Body of pancreas (tissue), 4 donors: Measurements from ENCODE around the gene HMOX2. TPM values are rescaled to one million over a fixed set of nuclear protein-coding genes. Genes with fewer than 3 reads are reported as not detected.

Source experiments
- ATAC-seq: fragments of 150-250 bp; one replicate; pipeline ENCODE4 v1.9.1; 2016
- DNase-seq, 4 donors: peaks; one replicate each; pipeline ENCODE4 v3.0.0-alpha.2; 2019
- H3K27ac ChIP-seq, 4 donors: fragments of 200-600 bp; sonication (generic); 1 replicate in 3 of 4; 2 replicates in 1 of 4; pipeline versions ENCODE4 v1.5.1 to v1.6.1; 2016 to 2019; ENCODE audit warnings: mild to moderate bottlenecking in 1 of 4, mixed read lengths in 1 of 4, moderate library complexity in 1 of 4
- H3K27me3 ChIP-seq, 2 donors: fragments of 200-600 bp; sonication (generic); one replicate each; pipeline ENCODE4 v1.6.0; 2016; ENCODE audit warnings: mild to moderate bottlenecking in 1 of 2
- H3K36me3 ChIP-seq, 2 donors: fragments of 200-600 bp; sonication (generic); replicated peaks in 1 of 2; 2 replicates each; pipeline ENCODE4 v1.5.1; 2016; ENCODE audit warnings: low read depth in 2 of 2; ENCODE audit not compliant: insufficient read depth in 1 of 2
- H3K4me1 ChIP-seq: fragments of 200-600 bp; sonication (generic); one replicate; pipeline ENCODE4 v1.6.0; 2016
- H3K4me3 ChIP-seq, 2 donors: fragments of 200-600 bp; sonication (generic); 1 replicate in 1 of 2; 2 replicates in 1 of 2; pipeline ENCODE4 v1.5.1; 2016 to 2019
- H3K9me3 ChIP-seq, 3 donors: fragments of 200-600 bp; sonication (generic); 1 replicate in 2 of 3; 2 replicates in 1 of 3; pipeline ENCODE4 v1.5.1; 2016
- POLR2A ChIP-seq, 3 donors: fragments of 450-650 bp; IDR thresholded peaks; one replicate each; pipeline ENCODE4 v1.6.1; 2016; ENCODE audit warnings: antibody characterized with exemption in 3 of 3, mild to moderate bottlenecking in 2 of 3
- WGBS, 2 donors: methylation state at CpG; one replicate each; pipeline ENCODE4 v1.1.5; 2017; 5-methylcytosine and 5-hydroxymethylcytosine counted together
- intact Hi-C: fragments of 100-400 bp; cut with DNase I; formaldehyde crosslinking; loops from one replicate; pipeline ENCODE4 v1.15.1; 2023
- total RNA-seq, 2 donors: library from RNA; depleted of rRNA; stranded (reverse); fragments of >200 nt; gene quantifications; one replicate each; pipeline ENCODE4 v1.1.0, GENCODE V29; 2016
- TF ChIP-seq, protein P1 (sequence below), 7 experiments: fragments of 450-650 bp in 4 of 7; fragments of 200-600 bp in 3 of 7; sonication (generic) in 3 of 7; IDR thresholded peaks; one replicate each; pipeline ENCODE4 v1.5.1; 2016 to 2019; ENCODE audit warnings: antibody characterized with exemption in 7 of 7

HMOX2 gene
- total RNA-seq, 2 donors from 2014 or later, result 18.4 to 115 TPM

- WGBS, 2 donors, result 81 to 96% methylated on average over 4 of the region's 4 CpGs
- no peak for ATAC-seq
- TF ChIP-seq POLR2A (IDR thresholded peaks at IDR 0.05), result no peak
- TF ChIP-seq, protein P1, sequence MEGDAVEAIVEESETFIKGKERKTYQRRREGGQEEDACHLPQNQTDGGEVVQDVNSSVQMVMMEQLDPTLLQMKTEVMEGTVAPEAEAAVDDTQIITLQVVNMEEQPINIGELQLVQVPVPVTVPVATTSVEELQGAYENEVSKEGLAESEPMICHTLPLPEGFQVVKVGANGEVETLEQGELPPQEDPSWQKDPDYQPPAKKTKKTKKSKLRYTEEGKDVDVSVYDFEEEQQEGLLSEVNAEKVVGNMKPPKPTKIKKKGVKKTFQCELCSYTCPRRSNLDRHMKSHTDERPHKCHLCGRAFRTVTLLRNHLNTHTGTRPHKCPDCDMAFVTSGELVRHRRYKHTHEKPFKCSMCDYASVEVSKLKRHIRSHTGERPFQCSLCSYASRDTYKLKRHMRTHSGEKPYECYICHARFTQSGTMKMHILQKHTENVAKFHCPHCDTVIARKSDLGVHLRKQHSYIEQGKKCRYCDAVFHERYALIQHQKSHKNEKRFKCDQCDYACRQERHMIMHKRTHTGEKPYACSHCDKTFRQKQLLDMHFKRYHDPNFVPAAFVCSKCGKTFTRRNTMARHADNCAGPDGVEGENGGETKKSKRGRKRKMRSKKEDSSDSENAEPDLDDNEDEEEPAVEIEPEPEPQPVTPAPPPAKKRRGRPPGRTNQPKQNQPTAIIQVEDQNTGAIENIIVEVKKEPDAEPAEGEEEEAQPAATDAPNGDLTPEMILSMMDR (IDR thresholded peaks at IDR 0.05), result no peak
- H3K27ac ChIP-seq, result no peak overlapping the region
- intact Hi-C loops, result loop anchor here (10.0 kb wide), 1 partner anchor 62 kb away; no protein-coding TSS in a partner anchor
- H3K4me1 ChIP-seq, result no peaks in the 10 kb centered on the region
- H3K4me3 ChIP-seq, result no peak overlapping the region
- H3K36me3 ChIP-seq, result peaks cover 0 to 17% of the 10 kb centered on the region in 2 donors
- no peaks in the 10 kb centered on the region for H3K9me3 ChIP-seq
- DNase-seq, result no peak
- H3K27me3 ChIP-seq, result no peaks in the 10 kb centered on the region
These were observed 43.0 kb upstream of the HMOX2 start for GRCh38 chr16:4433228-4433627.

- TF ChIP-seq, protein P1 (IDR thresholded peaks at IDR 0.05), result no peak
- TF ChIP-seq POLR2A (IDR thresholded peaks at IDR 0.05), result no peak
- no peaks in the 10 kb centered on the region for H3K4me1 ChIP-seq
- ATAC-seq (no peak), DNase-seq (no peak)
- H3K9me3 ChIP-seq, result no peaks in the 10 kb centered on the region
- H3K4me3 ChIP-seq, result no peak overlapping the region
- intact Hi-C loops, result loop anchor here (10.0 kb wide), 1 partner anchor 61 kb away; no protein-coding TSS in a partner anchor
- H3K27ac ChIP-seq, result no peak overlapping the region
- H3K36me3 ChIP-seq, result peaks cover 0 to 18% of the 10 kb centered on the region in 2 donors
- H3K27me3 ChIP-seq, result no peaks in the 10 kb centered on the region
- WGBS, 2 donors, result 71 to 76% methylated on average over 12 of the region's 12 CpGs
These were observed 42.0 kb upstream of the HMOX2 start for GRCh38 chr16:4433914-4434787.

- no peak overlapping the region for H3K27ac ChIP-seq
- DNase-seq (no peak), ATAC-seq (no peak)
- no peak for TF ChIP-seq POLR2A (IDR thresholded peaks at IDR 0.05)
- TF ChIP-seq, protein P1 (IDR thresholded peaks at IDR 0.05), result no peak
- no peaks in the 10 kb centered on the region for H3K27me3 ChIP-seq
- H3K36me3 ChIP-seq, result peaks cover 0 to 23% of the 10 kb centered on the region in 2 donors
- intact Hi-C loops, result loop anchor here (10.0 kb wide), 1 partner anchor 59 kb away; no protein-coding TSS in a partner anchor
- 73 to 77% methylated on average over 8 of the region's 8 CpGs for WGBS, 2 donors
- H3K9me3 ChIP-seq, result no peaks in the 10 kb centered on the region
- no peak overlapping the region for H3K4me3 ChIP-seq
- H3K4me1 ChIP-seq, result no peaks in the 10 kb centered on the region
These were observed 40.7 kb upstream of the HMOX2 start for GRCh38 chr16:4435337-4436067.

DNA sequence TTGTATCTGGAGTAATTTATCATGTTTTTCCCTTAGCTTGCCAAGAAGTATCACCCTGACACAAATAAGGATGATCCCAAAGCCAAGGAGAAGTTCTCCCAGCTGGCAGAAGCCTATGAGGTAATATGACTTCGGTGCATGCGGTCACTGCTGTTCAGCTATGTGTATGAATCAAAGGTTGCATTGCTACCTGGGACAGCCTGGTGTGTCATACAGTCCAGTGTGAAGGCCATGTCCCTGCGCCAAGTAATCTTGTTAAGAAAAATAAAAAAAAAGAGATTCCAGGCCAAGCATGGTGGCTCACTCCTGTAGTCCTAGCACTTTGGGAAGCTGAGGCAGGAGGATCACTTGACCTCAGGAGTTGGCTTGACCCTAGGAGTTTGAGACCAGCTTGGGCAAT lies 38.8 kb upstream of the HMOX2 start:
- H3K27me3 ChIP-seq, result no peaks in the 10 kb centered on the region
- H3K27ac ChIP-seq, result no peak overlapping the region
- no peak for DNase-seq
- no peaks in the 10 kb centered on the region for H3K4me1 ChIP-seq
- H3K9me3 ChIP-seq, result no peaks in the 10 kb centered on the region
- intact Hi-C loops, result loop anchor here (10.0 kb wide), 1 partner anchor 57 kb away; no protein-coding TSS in a partner anchor
- WGBS, 2 donors, result 93 to 98% methylated on average over 3 of the region's 3 CpGs
- peaks cover 8 to 34% of the 10 kb centered on the region in 2 donors for H3K36me3 ChIP-seq
- no peak for ATAC-seq
- TF ChIP-seq POLR2A (IDR thresholded peaks at IDR 0.05), result no peak
- TF ChIP-seq, protein P1 (IDR thresholded peaks at IDR 0.05), result no peak
- H3K4me3 ChIP-seq, result no peak overlapping the region
